Activated CD8-positive, alpha-beta memory T cell treated with anti-CD3 and anti-CD28 coated beads for 48 hours (primary cell): ENCODE measurements around the gene SDC4.

Experiments
- DNase-seq, 3 experiments: peaks; one replicate each; pipeline ENCODE4 v3.0.0-alpha.2; 2020; ENCODE audit warnings: low read depth in 2 of 3, low spot score in 2 of 3

SDC4 gene

GRCh38 chr20:45343532-45344167 is 4.6 kb downstream of the SDC4 start:
- no peak for DNase-seq

- no peak for DNase-seq
Observed at GRCh38 chr20:45342855-45343531, 5.2 kb downstream of the SDC4 start.

GRCh38 chr20:45341939-45342854 is 6.0 kb downstream of the SDC4 start:
- no peak for DNase-seq

- DNase-seq, result no peak
Observed at GRCh38 chr20:45341579-45341938, 6.7 kb downstream of the SDC4 start.

GRCh38 chr20:45340951-45341350 is 7.3 kb downstream of the SDC4 start:
- DNase-seq, result no peak

DNA sequence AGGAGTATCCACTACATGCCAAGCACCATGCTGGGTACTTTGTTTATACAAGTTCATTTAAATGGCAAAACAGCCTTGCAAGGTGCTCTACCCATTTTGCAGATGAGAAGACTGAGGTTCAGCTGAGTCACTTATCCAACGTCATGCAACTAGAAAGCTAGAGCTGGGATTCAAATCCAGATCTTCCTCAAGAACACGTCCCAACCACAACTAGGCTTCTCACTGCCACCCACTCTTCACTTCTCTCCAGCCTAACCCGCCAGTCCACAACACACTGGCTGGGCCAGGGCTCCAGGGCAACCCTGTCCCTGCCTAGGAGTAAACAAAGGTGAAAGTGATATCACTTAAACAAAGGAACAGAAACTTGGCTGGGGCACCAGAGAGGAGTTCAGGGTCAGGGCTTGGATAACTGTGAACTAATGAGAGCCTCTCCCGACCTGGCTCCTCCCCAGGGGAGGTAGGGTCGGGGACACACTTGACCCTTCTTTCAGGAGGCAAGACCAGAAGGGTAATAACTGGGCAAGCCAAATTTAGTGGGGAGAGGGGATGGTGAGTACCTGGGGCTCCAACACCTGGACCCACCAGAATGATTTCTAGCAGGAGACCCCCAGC is 7.9 kb downstream of the SDC4 start:
- DNase-seq, result no peak

GRCh38 chr20:45339799-45340198 is 8.4 kb downstream of the SDC4 start:
- DNase-seq, result no peak

DNA sequence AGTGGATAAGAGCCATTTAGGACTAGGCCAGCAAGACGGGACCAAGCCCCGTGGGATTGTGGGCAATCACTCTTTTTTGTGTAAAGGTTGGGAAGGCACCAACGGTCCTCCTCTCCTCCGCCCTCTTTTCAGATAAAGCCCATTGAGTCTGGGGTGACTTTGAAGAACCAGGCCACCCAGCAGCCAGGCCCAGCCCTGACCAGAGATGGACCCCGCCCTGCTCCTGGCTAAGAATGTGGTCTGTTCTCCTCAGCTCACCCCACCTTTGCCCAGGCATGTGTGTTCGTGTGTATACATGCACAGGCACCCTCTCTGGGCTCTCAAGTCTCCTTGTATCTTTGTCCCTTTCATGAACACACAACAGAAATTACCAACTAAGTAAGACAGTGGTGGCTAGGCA is 9.1 kb downstream of the SDC4 start:
- DNase-seq, result no peak

GRCh38 chr20:45338121-45339030 is 9.8 kb downstream of the SDC4 start:
- DNase-seq, result no peak

GRCh38 chr20:45337367-45338120 is 10.7 kb downstream of the SDC4 start:
- DNase-seq, result no peak

- DNase-seq, result no peak
Observed at GRCh38 chr20:45336530-45337366, 11.5 kb downstream of the SDC4 start.

GRCh38 chr20:45330476-45330875 is 17.7 kb downstream of the SDC4 start:
- DNase-seq, result no peak

DNA sequence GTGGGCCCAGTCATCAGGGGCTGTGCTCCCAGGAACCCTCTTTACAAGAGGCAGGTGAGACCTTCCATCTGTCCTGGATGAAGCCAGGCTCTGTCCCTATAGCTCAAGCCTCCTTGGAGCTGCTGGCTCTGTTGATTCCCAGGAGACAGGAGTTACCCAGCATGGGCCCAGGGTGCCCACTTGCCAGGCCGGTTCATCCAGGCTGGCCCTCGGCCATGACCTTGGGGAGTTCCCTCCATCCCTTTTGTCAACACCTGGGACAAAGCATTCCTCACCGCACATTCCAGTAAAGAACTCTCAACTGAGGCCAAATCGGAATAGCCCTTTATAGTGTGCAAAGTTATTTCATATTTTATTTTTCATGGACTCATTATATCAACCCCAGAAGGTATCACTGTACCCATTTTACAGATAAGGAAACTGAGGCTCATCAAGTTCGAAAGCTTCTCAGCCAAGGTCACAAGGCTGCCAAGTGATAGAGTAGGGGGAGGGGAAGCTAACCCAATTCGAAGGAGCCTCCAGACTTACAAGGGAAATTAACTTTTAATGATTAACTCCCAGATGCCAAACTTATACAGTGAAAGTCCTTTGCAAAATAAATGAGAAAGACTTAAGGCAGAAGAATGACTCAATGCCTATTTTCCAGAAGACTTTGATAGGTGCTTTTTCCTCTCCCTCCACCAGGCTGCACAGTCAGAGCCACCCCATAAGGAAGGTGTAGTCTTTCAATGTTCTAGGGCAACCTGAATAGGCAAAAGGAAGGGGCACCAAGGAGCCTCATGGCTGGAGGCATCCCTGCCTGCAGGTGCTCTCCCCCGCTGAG is 18.5 kb downstream of the SDC4 start:
- no peak for DNase-seq

DNA sequence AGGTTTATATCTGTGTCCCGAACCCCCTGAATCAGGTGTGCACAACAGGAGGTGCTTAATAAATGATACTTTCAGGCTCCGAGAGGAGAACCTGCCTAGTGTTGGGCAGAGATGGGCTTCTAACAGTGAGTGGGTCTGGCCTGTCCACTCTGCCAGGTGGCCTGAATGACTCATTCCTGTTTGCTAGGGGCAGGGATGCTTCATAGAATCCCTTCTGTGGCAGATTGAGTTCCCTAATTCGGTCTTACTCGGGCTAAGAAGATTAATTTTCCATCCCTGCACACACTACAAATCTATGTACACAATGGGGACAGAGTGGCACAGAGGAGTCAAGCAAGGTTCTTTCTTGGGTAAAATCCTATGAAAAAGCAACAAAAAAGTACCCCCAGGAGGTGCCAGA is 19.8 kb downstream of the SDC4 start:
- DNase-seq, result no peak

GRCh38 chr20:45325371-45325770 is 22.9 kb downstream of the SDC4 start:
- DNase-seq, result no peak

DNA sequence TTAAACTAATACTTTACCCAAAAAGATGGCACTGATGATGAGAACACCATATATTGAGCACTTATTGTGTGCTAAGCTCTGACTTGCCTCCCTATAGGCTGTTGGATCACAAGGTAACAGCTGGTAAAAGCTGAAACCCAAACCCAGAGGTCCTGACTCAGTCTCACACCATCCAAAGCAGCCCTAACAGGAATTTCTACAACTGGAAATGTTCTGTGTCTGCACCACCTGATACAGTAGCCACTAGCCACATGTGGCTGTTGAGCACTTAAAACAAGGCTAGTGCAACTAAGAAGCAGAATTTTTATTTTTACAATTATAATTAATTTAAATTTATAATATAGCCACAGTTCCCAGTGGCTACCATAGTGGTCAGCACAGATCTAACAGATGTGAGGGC is 24.5 kb downstream of the SDC4 start:
- no peak for DNase-seq

DNA sequence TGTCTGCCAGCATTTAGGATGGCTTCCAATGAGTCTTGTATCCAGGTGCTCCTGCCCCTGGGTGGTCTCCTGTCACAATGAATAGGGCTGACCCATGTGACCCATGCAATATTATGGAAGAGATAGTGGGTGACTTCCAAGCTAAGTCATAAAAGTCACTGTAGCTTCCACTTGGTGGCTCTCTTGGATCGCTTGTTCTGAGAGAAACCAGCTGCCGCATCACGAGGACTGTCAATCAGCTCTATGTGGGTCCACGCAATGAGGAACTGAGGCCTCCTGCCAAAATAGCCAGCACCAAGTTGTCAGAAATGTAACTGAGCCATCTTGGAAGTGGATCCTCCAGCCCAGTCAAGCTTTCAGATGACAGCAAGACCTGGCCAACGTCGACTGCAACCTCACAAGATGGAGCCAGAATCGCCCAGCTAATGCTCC is 25.3 kb downstream of the SDC4 start:
- no peak for DNase-seq

DNA sequence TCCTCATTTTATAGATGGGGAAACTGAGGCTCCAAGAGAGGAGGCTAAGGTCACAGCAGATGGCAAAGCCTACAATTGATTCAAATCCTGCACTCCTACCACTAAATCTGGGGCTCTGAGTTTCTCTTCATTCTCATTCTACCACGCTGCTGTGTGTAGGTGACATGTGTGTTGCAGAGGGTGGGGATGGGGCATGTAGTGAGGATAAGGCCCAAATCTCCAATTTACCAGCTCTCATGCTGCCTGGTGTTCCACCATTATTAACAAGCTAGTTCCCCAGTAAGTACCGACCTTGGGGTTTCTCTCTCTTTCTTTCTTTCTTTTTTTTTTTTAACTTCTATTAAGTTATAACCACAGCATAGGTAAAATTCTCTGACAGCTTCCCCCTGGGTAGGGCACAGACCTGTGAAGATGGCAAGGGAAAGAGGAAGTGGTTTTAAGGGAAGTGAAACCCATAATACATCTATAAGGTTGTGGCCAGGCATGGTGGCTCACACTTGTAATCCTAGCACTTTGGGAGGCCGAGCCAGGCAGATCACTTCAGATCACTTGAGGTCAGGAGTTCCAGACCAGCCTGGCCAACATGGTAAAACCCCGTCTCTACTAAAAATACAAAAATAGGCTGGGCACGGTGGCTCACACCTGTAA is 27.2 kb downstream of the SDC4 start:
- no peak for DNase-seq
